Panc1 (cell line): ENCODE measurements around the gene MYO3B. TPM values are rescaled to one million over a fixed set of nuclear protein-coding genes. Genes with fewer than 3 reads are reported as not detected.

Source experiments
- ATAC-seq: fragments of 200-7000 bp; cut with Tn5 transposase; 2 replicates; pipeline ENCODE4 v1.9.1; 2020; ENCODE audit warnings: mild to moderate bottlenecking, moderate library complexity
- BruUV-seq: library from RNA; stranded (reverse); fragments of 400-500 nt; replicated peaks from 2 replicates; lab custom pipeline; 2021; lab: Mats Ljungman, UMichigan
- CTCF ChIA-PET: fragments of 300-600 bp; sonication (Branson Sonifier 250); formaldehyde crosslinking; loops from one replicate; lab custom pipeline; 2022; ENCODE audit warnings: antibody characterized with exemption; lab: Charles Lee
- POLR2A ChIA-PET: fragments of 300-600 bp; sonication (Branson Sonifier 250); formaldehyde crosslinking; loops from one replicate; lab custom pipeline; 2022; ENCODE audit warnings: antibody characterized with exemption; lab: Charles Lee
- DNase-seq: peaks from one replicate; pipeline ENCODE4 v3.0.0-alpha.2; 2010; ENCODE audit warnings: low read depth, low spot score
- H3K27ac ChIP-seq: 2 replicates; pipeline ENCODE4 v1.5.1; 2011; ENCODE audit warnings: mild to moderate bottlenecking, low read length, inconsistent platforms
- H3K27me3 ChIP-seq: fragments of 200-500 bp; sonication (Bioruptor generic); 2 replicates; pipeline ENCODE4 v1.6.0; 2014; ENCODE audit warnings: low read length, inconsistent platforms; ENCODE audit not compliant: control insufficient read depth, insufficient read depth
- H3K36me3 ChIP-seq: fragments of 200-500 bp; sonication (Bioruptor generic); 2 replicates; pipeline ENCODE4 v1.5.1; 2014; ENCODE audit warnings: inconsistent platforms, mild to moderate bottlenecking, low read length, moderate library complexity; ENCODE audit not compliant: control insufficient read depth, insufficient read depth
- H3K4me1 ChIP-seq: 2 replicates; pipeline ENCODE4 v1.5.1; 2011; ENCODE audit warnings: inconsistent platforms, mild to moderate bottlenecking, low read length, moderate library complexity; ENCODE audit not compliant: control insufficient read depth, insufficient read depth
- H3K4me3 ChIP-seq, 2 experiments: 2 replicates each; pipeline ENCODE4 v1.5.1; 2011 to 2012; ENCODE audit warnings: low read depth in 2 of 2, low read length in 2 of 2, mild to moderate bottlenecking in 2 of 2, inconsistent platforms in 1 of 2, moderate library complexity in 1 of 2
- H3K9me3 ChIP-seq: fragments of 200-500 bp; sonication (Bioruptor generic); 2 replicates; pipeline ENCODE4 v1.5.1; 2014; ENCODE audit warnings: low read depth, mild to moderate bottlenecking, inconsistent platforms, low read length, moderate library complexity; ENCODE audit not compliant: control insufficient read depth, insufficient read depth
- POLR2AphosphoS5 ChIP-seq: IDR thresholded peaks from 2 replicates; pipeline ENCODE4 v1.6.1; 2012; ENCODE audit warnings: mild to moderate bottlenecking, low read depth, low read length, moderate library complexity
- SIN3A ChIP-seq: IDR thresholded peaks from 2 replicates; pipeline ENCODE4 v1.6.1; 2012; ENCODE audit warnings: low read depth, mild to moderate bottlenecking, low read length, moderate library complexity, borderline replicate concordance; ENCODE audit not compliant: insufficient read depth
- TCF7L2 ChIP-seq: IDR thresholded peaks from 2 replicates; pipeline ENCODE4 v1.6.1; 2011; ENCODE audit warnings: mild to moderate bottlenecking, low read depth, low read length, inconsistent platforms
- in situ Hi-C: cut with HindIII; loops from 2 replicates; pipeline ENCODE4 v1.10.0; 2016; ENCODE audit warnings: low sequenced_read_pairs, low pct_unique_long_range_greater_than_20kb
- intact Hi-C: fragments of 100-400 bp; cut with micrococcal nuclease; formaldehyde crosslinking; loops from one replicate; pipeline ENCODE4 v1.10.0; 2022; ENCODE audit not compliant: unreplicated experiment
- total RNA-seq: library from RNA; stranded (reverse); gene quantifications from one replicate; pipeline ENCODE4 v1.2.1, GENCODE V29; 2021; ENCODE audit not compliant: unreplicated experiment
- TF ChIP-seq, protein P1 (sequence below): fragments of 450-650 bp; IDR thresholded peaks from 2 replicates; pipeline ENCODE4 v1.5.1; 2017; ENCODE audit warnings: mild to moderate bottlenecking
- TF ChIP-seq, protein P2 (sequence below), 2 experiments: IDR thresholded peaks; 2 replicates each; pipeline ENCODE4 v1.6.1; 2011 to 2012; ENCODE audit warnings: low read depth in 2 of 2, control low read depth in 1 of 2, low read length in 1 of 2, mild to moderate bottlenecking in 1 of 2, moderate library complexity in 1 of 2; ENCODE audit not compliant: insufficient read depth in 1 of 2

MYO3B gene
- total RNA-seq, 1 experiment from 2014 or later = 0.05 TPM

DNA sequence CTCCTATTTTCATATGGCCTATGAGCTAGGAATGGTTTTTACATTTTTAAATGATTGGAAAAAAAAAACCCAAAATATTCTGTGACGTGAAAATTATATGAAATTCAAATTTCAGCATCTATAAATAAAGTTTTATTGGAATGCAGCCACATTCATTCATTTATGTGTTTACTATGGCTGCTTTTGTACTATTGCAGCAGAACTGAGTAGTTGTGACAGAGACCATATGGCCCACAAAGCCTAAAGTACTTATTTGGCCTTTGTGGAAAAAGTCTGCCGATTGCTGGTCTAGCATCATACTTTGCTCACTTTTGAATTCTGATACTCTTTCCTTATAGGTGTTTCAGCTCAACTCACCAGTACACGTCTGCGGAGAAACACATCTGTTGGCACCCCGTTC, 39.0 kb downstream of the MYO3B start:
- H3K4me1 ChIP-seq = no peaks in the 10 kb centered on the region
- no peaks in the 10 kb centered on the region for H3K9me3 ChIP-seq
- intact Hi-C loops = no loop called here
- TF ChIP-seq, protein P1, sequence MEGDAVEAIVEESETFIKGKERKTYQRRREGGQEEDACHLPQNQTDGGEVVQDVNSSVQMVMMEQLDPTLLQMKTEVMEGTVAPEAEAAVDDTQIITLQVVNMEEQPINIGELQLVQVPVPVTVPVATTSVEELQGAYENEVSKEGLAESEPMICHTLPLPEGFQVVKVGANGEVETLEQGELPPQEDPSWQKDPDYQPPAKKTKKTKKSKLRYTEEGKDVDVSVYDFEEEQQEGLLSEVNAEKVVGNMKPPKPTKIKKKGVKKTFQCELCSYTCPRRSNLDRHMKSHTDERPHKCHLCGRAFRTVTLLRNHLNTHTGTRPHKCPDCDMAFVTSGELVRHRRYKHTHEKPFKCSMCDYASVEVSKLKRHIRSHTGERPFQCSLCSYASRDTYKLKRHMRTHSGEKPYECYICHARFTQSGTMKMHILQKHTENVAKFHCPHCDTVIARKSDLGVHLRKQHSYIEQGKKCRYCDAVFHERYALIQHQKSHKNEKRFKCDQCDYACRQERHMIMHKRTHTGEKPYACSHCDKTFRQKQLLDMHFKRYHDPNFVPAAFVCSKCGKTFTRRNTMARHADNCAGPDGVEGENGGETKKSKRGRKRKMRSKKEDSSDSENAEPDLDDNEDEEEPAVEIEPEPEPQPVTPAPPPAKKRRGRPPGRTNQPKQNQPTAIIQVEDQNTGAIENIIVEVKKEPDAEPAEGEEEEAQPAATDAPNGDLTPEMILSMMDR = no peak
- TF ChIP-seq SIN3A = no peak
- TF ChIP-seq TCF7L2 = no peak
- TF ChIP-seq, protein P2, sequence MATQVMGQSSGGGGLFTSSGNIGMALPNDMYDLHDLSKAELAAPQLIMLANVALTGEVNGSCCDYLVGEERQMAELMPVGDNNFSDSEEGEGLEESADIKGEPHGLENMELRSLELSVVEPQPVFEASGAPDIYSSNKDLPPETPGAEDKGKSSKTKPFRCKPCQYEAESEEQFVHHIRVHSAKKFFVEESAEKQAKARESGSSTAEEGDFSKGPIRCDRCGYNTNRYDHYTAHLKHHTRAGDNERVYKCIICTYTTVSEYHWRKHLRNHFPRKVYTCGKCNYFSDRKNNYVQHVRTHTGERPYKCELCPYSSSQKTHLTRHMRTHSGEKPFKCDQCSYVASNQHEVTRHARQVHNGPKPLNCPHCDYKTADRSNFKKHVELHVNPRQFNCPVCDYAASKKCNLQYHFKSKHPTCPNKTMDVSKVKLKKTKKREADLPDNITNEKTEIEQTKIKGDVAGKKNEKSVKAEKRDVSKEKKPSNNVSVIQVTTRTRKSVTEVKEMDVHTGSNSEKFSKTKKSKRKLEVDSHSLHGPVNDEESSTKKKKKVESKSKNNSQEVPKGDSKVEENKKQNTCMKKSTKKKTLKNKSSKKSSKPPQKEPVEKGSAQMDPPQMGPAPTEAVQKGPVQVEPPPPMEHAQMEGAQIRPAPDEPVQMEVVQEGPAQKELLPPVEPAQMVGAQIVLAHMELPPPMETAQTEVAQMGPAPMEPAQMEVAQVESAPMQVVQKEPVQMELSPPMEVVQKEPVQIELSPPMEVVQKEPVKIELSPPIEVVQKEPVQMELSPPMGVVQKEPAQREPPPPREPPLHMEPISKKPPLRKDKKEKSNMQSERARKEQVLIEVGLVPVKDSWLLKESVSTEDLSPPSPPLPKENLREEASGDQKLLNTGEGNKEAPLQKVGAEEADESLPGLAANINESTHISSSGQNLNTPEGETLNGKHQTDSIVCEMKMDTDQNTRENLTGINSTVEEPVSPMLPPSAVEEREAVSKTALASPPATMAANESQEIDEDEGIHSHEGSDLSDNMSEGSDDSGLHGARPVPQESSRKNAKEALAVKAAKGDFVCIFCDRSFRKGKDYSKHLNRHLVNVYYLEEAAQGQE (IDR thresholded peaks at IDR 0.05; ENCODE audit: insufficient read depth in 1 of 2, low read depth in 2 of 2, low read length in 1 of 2) = no peak
- no peak for TF ChIP-seq POLR2AphosphoS5
- DNase-seq = no peak
- no TSS peak for BruUV-seq
- no peak overlapping the region for H3K4me3 ChIP-seq
- H3K27me3 ChIP-seq = no peaks in the 10 kb centered on the region
- ChIA-PET CTCF (no interaction called here), POLR2A (no interaction called here)
- ATAC-seq = no peak
- H3K27ac ChIP-seq = no peak overlapping the region
- H3K36me3 ChIP-seq = no peaks in the 10 kb centered on the region
- in situ Hi-C loops = no loop called here

DNA sequence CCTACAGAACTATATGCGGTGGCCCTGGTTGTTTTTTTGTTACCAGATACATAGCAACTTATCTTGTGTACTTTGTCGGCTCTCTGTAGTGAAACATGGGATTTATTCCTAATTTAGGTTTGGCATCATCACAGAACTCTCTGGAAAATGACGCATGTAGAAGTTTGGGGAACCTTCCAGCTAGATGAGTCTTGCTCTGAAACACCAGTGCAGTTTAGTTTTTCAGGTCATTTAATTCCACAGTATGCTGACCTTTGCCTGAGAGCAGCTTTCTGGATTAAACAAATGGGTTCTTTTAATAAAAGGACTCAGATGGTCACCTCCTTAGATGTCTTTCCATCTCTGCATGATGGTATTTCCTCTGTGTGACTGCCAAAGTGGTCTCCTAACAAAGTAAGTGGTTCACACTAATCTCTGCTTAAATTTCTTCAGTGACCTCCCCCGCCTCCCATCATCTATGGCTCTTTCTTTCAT, 39.9 kb downstream of the MYO3B start:
- TF ChIP-seq SIN3A = no peak
- TF ChIP-seq, protein P1 = no peak
- TF ChIP-seq, protein P2 (IDR thresholded peaks at IDR 0.05; ENCODE audit: insufficient read depth in 1 of 2, low read depth in 2 of 2, low read length in 1 of 2) = no peak
- TF ChIP-seq POLR2AphosphoS5 = no peak
- TF ChIP-seq TCF7L2 = no peak
- CTCF ChIA-PET = no interaction called here
- no peak for ATAC-seq
- in situ Hi-C loops = no loop called here
- Histone ChIP-seq H3K36me3 (no peaks in the 10 kb centered on the region), H3K9me3 (no peaks in the 10 kb centered on the region), H3K27ac (no peak overlapping the region), H3K4me3 (no peak overlapping the region), H3K27me3 (no peaks in the 10 kb centered on the region), H3K4me1 (no peaks in the 10 kb centered on the region; the same call in 1 of the 2 replicates)
- DNase-seq = no peak
- POLR2A ChIA-PET = interaction anchor here (0.6 kb wide), 1 partner anchor 36 kb away, joined by 3 read pairs; no protein-coding TSS in a partner anchor
- no TSS peak for BruUV-seq
- intact Hi-C loops = no loop called here
